ENCODE results near the gene ARRB1. TPM values are rescaled to one million over a fixed set of nuclear protein-coding genes. Genes with fewer than 3 reads are reported as not detected.
"Not testable (repeated sequence)": the region's sequence is repeated elsewhere in the genome, so short reads cannot be mapped to it uniquely, and the experiment has no call there.

The ARRB1 gene
- total RNA-seq, 6 experiments from 2014 or later, result 10.8 to 14.4 (median 11.2) TPM

- Mint-ChIP-seq H3K4me1 (ENCODE audit: low read depth) (peaks cover 6% of the 10 kb centered on the region), H3K9me3 (peaks cover 8% of the 10 kb centered on the region; the same call in 1 of the 2 replicates), H3K27me3 (ENCODE audit: insufficient read depth) (peaks cover 15% of the 10 kb centered on the region), H3K4me3 (no peak overlapping the region), H3K36me3 (ENCODE audit: low read depth) (peaks cover 4% of the 10 kb centered on the region; the same call in 1 of the 2 replicates), H3K27ac (no peak overlapping the region)
- DNase-seq, result peak; percentile 44
- TF ChIP-seq, protein P1, sequence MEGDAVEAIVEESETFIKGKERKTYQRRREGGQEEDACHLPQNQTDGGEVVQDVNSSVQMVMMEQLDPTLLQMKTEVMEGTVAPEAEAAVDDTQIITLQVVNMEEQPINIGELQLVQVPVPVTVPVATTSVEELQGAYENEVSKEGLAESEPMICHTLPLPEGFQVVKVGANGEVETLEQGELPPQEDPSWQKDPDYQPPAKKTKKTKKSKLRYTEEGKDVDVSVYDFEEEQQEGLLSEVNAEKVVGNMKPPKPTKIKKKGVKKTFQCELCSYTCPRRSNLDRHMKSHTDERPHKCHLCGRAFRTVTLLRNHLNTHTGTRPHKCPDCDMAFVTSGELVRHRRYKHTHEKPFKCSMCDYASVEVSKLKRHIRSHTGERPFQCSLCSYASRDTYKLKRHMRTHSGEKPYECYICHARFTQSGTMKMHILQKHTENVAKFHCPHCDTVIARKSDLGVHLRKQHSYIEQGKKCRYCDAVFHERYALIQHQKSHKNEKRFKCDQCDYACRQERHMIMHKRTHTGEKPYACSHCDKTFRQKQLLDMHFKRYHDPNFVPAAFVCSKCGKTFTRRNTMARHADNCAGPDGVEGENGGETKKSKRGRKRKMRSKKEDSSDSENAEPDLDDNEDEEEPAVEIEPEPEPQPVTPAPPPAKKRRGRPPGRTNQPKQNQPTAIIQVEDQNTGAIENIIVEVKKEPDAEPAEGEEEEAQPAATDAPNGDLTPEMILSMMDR (IDR thresholded peaks at IDR 0.05), result no peak
Measured at GRCh38 chr11:75365711-75366181, 14.3 kb upstream of the ARRB1 start.

GRCh38 chr11:75362285-75362684 lies 10.8 kb upstream of the ARRB1 start:
- not testable (repeated sequence) for DNase-seq; H3K9me3 Mint-ChIP-seq; H3K4me1 Mint-ChIP-seq (ENCODE audit: low read depth); H3K36me3 Mint-ChIP-seq (ENCODE audit: low read depth); H3K4me3 Mint-ChIP-seq; H3K27ac Mint-ChIP-seq
- H3K27me3 Mint-ChIP-seq (ENCODE audit: insufficient read depth), result peaks cover 11% of the 10 kb centered on the region

DNA sequence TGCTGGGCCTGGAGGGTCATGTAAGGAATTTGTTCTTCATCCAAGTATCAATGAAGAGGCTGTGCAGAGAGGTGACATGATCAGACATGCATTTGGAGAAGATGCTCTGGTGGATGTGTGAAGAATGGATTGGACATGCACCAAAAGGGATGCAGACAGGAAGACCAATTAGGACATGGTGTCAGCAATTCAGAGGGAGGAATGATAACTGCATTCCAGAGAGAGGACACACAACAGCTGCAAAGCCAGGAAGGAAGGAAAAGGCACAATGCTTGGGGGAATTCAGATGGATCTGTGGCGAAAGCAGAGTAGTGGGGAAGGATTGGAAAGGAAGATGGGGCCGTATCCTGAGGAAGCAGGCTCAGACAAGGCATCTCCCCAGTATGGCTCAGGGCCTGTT lies 5.2 kb upstream of the ARRB1 start:
- no peak overlapping the region for H3K4me3 Mint-ChIP-seq
- H3K36me3 Mint-ChIP-seq (ENCODE audit: low read depth), result no peaks in the 10 kb centered on the region
- no peaks in the 10 kb centered on the region for H3K9me3 Mint-ChIP-seq
- TF ChIP-seq, protein P1 (IDR thresholded peaks at IDR 0.05), result no peak
- H3K27ac Mint-ChIP-seq, result no peak overlapping the region
- peaks cover 5% of the 10 kb centered on the region for H3K27me3 Mint-ChIP-seq (ENCODE audit: insufficient read depth)
- no peak for DNase-seq
- peaks cover 14% of the 10 kb centered on the region for H3K4me1 Mint-ChIP-seq (ENCODE audit: low read depth)

- no peaks in the 10 kb centered on the region for H3K36me3 Mint-ChIP-seq (ENCODE audit: low read depth)
- peaks cover 25% of the 10 kb centered on the region for H3K4me1 Mint-ChIP-seq (ENCODE audit: low read depth)
- no peak for DNase-seq
- H3K9me3 Mint-ChIP-seq, result no peaks in the 10 kb centered on the region
- no peak overlapping the region for H3K4me3 Mint-ChIP-seq
- no peak overlapping the region for H3K27ac Mint-ChIP-seq
- TF ChIP-seq, protein P1 (IDR thresholded peaks at IDR 0.05), result no peak
- H3K27me3 Mint-ChIP-seq (ENCODE audit: insufficient read depth), result peaks cover 5% of the 10 kb centered on the region
Measured at GRCh38 chr11:75355051-75355450, 3.6 kb upstream of the ARRB1 start.

GRCh38 chr11:75352588-75353206 lies 1.2 kb upstream of the ARRB1 start:
- H3K27ac Mint-ChIP-seq, result no peak overlapping the region

More at GRCh38 chr11:75352588-75353206, 1.2 kb upstream of the ARRB1 start:
- TF ChIP-seq, protein P1 (IDR thresholded peaks at IDR 0.05), result no peak
- Mint-ChIP-seq H3K36me3 (ENCODE audit: low read depth) (no peaks in the 10 kb centered on the region), H3K27me3 (ENCODE audit: insufficient read depth) (peaks cover 4% of the 10 kb centered on the region), H3K4me3 (peak overlapping the region; percentile 88), H3K4me1 (ENCODE audit: low read depth) (peaks cover 48% of the 10 kb centered on the region), H3K9me3 (no peaks in the 10 kb centered on the region)
- no peak for DNase-seq

All from HFFc6 (cell line).